ENCODE results near the gene ATP6V1G3.

DNA sequence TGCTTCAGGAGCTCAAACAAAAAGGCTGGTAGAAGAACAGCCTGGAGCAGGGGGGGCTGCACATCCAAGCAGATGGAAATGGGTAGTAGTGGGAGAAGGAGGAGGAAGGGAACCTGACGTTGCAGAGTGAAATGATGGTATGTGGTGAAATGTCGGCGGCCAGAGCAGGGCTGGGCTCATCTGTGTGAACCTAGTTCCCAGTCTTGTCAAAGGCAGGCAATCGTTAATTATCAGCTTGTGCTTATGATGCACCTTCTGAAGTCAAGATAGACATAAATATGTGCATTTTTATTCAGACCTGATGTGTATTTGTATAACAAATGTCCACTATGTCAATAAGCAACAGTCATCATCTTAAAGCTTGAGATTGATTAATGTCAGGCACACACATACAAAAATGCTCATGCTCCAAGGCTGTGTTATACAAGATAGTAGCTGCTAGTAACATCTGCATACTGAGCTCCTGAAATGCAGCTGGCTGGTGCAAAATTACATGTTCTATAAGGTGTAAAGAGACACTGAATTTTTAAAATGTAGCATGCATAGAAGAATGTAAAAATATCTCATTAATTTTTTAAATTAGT, 10.6 kb upstream of the ATP6V1G3 start:
- TF ChIP-seq POLR2A (IDR thresholded peaks at IDR 0.05) (no peak), EP300 (IDR thresholded peaks at IDR 0.05) (no peak)
- TF ChIP-seq, protein P1, sequence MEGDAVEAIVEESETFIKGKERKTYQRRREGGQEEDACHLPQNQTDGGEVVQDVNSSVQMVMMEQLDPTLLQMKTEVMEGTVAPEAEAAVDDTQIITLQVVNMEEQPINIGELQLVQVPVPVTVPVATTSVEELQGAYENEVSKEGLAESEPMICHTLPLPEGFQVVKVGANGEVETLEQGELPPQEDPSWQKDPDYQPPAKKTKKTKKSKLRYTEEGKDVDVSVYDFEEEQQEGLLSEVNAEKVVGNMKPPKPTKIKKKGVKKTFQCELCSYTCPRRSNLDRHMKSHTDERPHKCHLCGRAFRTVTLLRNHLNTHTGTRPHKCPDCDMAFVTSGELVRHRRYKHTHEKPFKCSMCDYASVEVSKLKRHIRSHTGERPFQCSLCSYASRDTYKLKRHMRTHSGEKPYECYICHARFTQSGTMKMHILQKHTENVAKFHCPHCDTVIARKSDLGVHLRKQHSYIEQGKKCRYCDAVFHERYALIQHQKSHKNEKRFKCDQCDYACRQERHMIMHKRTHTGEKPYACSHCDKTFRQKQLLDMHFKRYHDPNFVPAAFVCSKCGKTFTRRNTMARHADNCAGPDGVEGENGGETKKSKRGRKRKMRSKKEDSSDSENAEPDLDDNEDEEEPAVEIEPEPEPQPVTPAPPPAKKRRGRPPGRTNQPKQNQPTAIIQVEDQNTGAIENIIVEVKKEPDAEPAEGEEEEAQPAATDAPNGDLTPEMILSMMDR (IDR thresholded peaks at IDR 0.05) = no peak
